Skeletal muscle tissue (tissue), 4 donors: ENCODE measurements around the gene CDK5R1. TPM values are rescaled to one million over a fixed set of nuclear protein-coding genes. Genes with fewer than 3 reads are reported as not detected.

Source experiments
- H3K27ac ChIP-seq: one replicate; pipeline ENCODE4 v1.7.0; 2013; ENCODE audit warnings: mild to moderate bottlenecking, low read depth, low read length, inconsistent platforms
- H3K27me3 ChIP-seq, 3 donors: one replicate each; pipeline ENCODE4 v1.7.0; 2013; ENCODE audit warnings: low read length in 3 of 3; ENCODE audit not compliant: control insufficient read depth in 3 of 3, insufficient read depth in 3 of 3
- H3K36me3 ChIP-seq, 3 donors: one replicate each; pipeline ENCODE4 v1.7.0; 2013; ENCODE audit warnings: low read length in 3 of 3; ENCODE audit not compliant: control insufficient read depth in 3 of 3, insufficient read depth in 3 of 3
- H3K4me1 ChIP-seq, 3 donors: one replicate each; pipeline ENCODE4 v1.7.0; 2013; ENCODE audit warnings: low read length in 3 of 3, mild to moderate bottlenecking in 3 of 3; ENCODE audit not compliant: control insufficient read depth in 3 of 3, insufficient read depth in 3 of 3
- H3K4me3 ChIP-seq, 3 donors: one replicate each; pipeline ENCODE4 v1.7.0; 2013; ENCODE audit warnings: low read length in 3 of 3
- H3K9ac ChIP-seq, 3 donors: one replicate each; pipeline ENCODE4 v1.7.0; 2013; ENCODE audit warnings: low read length in 3 of 3, mild to moderate bottlenecking in 3 of 3, moderate library complexity in 2 of 3, low read depth in 1 of 3
- H3K9me3 ChIP-seq, 3 donors: one replicate each; pipeline ENCODE4 v1.7.0; 2013; ENCODE audit warnings: low read length in 3 of 3; ENCODE audit not compliant: control insufficient read depth in 3 of 3
- total RNA-seq: library from RNA; depleted of rRNA; stranded (reverse); fragments of >200 nt; gene quantifications from one replicate; pipeline ENCODE4 v1.2.3, GENCODE V29; 2014
- donor health status: Osteomylitis.

Gene CDK5R1
- total RNA-seq, 1 donor from 2014 or later, result 6.3 TPM

GRCh38 chr17:32483451-32484019 lies 3.3 kb upstream of the CDK5R1 start:
- Histone ChIP-seq H3K4me3 (no peak overlapping the region), H3K9ac (peak overlapping the region in 1 of 3 donors; percentile 45), H3K4me1 (peaks cover 27 to 32% (median 29%) of the 10 kb centered on the region in 3 donors), H3K36me3 (peaks cover 31 to 43% (median 38%) of the 10 kb centered on the region in 3 donors), H3K27me3 (no peaks in the 10 kb centered on the region), H3K27ac (peak overlapping the region; percentile 43), H3K9me3 (no peaks in the 10 kb centered on the region)

GRCh38 chr17:32484041-32484461 lies 2.7 kb upstream of the CDK5R1 start:
- Histone ChIP-seq H3K27ac (peak overlapping the region; percentile 23), H3K4me3 (no peak overlapping the region), H3K9ac (peak overlapping the region in 1 of 3 donors; percentile 47), H3K27me3 (no peaks in the 10 kb centered on the region), H3K36me3 (peaks cover 30 to 37% (median 34%) of the 10 kb centered on the region in 3 donors), H3K9me3 (no peaks in the 10 kb centered on the region), H3K4me1 (peaks cover 27 to 32% (median 29%) of the 10 kb centered on the region in 3 donors)

- peaks cover 27 to 31% (median 29%) of the 10 kb centered on the region in 3 donors for H3K4me1 ChIP-seq
- H3K27ac ChIP-seq, result no peak overlapping the region
Measured at GRCh38 chr17:32484628-32485027, 2.2 kb upstream of the CDK5R1 start.

GRCh38 chr17:32485261-32486110 lies 1.3 kb upstream of the CDK5R1 start:
- peak overlapping the region; percentile 78 for H3K27ac ChIP-seq
- H3K27me3 ChIP-seq, result no peaks in the 10 kb centered on the region
- peak overlapping the region; percentile 35 to 67 (median 65) for H3K4me3 ChIP-seq
- H3K4me1 ChIP-seq, result peaks cover 27 to 35% (median 29%) of the 10 kb centered on the region in 3 donors
- H3K36me3 ChIP-seq, result peaks cover 19 to 29% (median 20%) of the 10 kb centered on the region in 3 donors
- H3K9ac ChIP-seq, result peak overlapping the region in 2 of 3 donors; percentile 65 to 68
- H3K9me3 ChIP-seq, result no peaks in the 10 kb centered on the region

More at GRCh38 chr17:32484628-32485027, 2.2 kb upstream of the CDK5R1 start:
- Histone ChIP-seq H3K9me3 (no peaks in the 10 kb centered on the region), H3K27me3 (no peaks in the 10 kb centered on the region), H3K9ac (no peak overlapping the region), H3K4me3 (no peak overlapping the region), H3K36me3 (peaks cover 25 to 32% (median 29%) of the 10 kb centered on the region in 3 donors)

DNA sequence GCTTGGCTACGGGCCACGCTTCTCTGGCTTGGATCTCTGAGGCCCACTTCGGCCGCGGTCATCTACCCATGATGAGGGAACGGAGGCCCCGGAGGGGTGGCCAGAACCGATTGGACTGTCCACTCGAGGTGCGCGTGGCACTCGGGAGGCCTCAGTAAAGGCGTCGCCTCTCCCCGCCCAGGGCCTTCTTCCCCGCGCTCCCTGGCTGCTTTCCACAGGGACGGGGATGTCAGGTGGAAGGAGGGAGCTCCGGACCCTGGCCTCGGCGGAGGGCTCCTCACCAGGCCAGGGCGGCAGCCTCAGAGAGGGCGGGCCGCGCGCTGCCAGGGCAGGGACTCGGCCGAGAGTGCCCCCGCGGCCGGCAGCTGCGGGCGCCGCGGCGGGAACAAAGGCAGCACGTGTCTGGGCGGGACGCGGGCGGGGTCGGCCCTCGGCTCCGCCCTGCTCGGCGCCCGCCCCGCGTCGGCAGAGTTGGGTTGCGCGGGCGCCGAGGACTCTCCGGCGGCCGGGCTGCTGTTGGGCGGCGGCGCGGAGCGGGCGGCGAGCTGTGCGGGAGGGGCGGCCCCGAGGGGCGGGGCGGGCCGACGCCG lies 587 bp upstream of the CDK5R1 start:
- Histone ChIP-seq H3K27me3 (no peaks in the 10 kb centered on the region), H3K9me3 (no peaks in the 10 kb centered on the region), H3K4me1 (peaks cover 27 to 35% (median 29%) of the 10 kb centered on the region in 3 donors), H3K9ac (peak overlapping the region in 2 of 3 donors; percentile 65 to 68), H3K36me3 (peaks cover 13 to 22% (median 14%) of the 10 kb centered on the region in 3 donors), H3K27ac (peak overlapping the region; percentile 78), H3K4me3 (peak overlapping the region; percentile 35 to 69 (median 65))

DNA sequence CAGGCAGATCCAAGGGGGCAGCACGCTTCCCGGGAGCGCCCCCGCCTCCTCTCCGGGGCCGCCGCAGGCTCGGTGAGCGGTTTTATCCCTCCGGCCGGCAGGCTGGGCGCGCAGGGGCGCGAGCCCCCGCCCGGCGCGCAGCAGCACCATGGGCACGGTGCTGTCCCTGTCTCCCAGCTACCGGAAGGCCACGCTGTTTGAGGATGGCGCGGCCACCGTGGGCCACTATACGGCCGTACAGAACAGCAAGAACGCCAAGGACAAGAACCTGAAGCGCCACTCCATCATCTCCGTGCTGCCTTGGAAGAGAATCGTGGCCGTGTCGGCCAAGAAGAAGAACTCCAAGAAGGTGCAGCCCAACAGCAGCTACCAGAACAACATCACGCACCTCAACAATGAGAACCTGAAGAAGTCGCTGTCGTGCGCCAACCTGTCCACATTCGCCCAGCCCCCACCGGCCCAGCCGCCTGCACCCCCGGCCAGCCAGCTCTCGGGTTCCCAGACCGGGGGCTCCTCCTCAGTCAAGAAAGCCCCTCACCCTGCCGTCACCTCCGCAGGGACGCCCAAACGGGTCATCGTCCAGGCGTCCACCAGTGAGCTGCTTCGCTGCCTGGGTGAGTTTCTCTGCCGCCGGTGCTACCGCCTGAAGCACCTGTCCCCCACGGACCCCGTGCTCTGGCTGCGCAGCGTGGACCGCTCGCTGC lies 832 bp downstream of the CDK5R1 start:
- no peak overlapping the region for H3K27ac ChIP-seq
- H3K4me1 ChIP-seq, result peaks cover 29 to 35% (median 33%) of the 10 kb centered on the region in 3 donors
- H3K4me3 ChIP-seq, result peak overlapping the region; percentile 63 to 68 (median 68)

GRCh38 chr17:32488177-32488542 lies 1.4 kb downstream of the CDK5R1 start:
- H3K9ac ChIP-seq, result no peak overlapping the region
- H3K4me3 ChIP-seq, result peak overlapping the region in 2 of 3 donors; percentile 6 to 68
- no peaks in the 10 kb centered on the region for H3K27me3 ChIP-seq
- no peak overlapping the region for H3K27ac ChIP-seq
- H3K4me1 ChIP-seq, result peaks cover 25 to 38% (median 33%) of the 10 kb centered on the region in 3 donors
- peaks cover 0 to 11% (median 5%) of the 10 kb centered on the region in 3 donors for H3K36me3 ChIP-seq
- no peaks in the 10 kb centered on the region for H3K9me3 ChIP-seq

More for the DNA sequence above, 832 bp downstream of the CDK5R1 start:
- H3K36me3 ChIP-seq, result peaks cover 3 to 11% (median 5%) of the 10 kb centered on the region in 3 donors
- no peaks in the 10 kb centered on the region for H3K9me3 ChIP-seq
- H3K27me3 ChIP-seq, result no peaks in the 10 kb centered on the region
- peak overlapping the region in 2 of 3 donors; percentile 11 to 74 for H3K9ac ChIP-seq

GRCh38 chr17:32488604-32489180 lies 1.9 kb downstream of the CDK5R1 start:
- Histone ChIP-seq H3K27me3 (no peaks in the 10 kb centered on the region), H3K4me1 (peaks cover 20 to 35% (median 28%) of the 10 kb centered on the region in 3 donors), H3K27ac (no peak overlapping the region), H3K4me3 (no peak overlapping the region), H3K36me3 (peaks cover 0 to 11% (median 7%) of the 10 kb centered on the region in 3 donors), H3K9ac (no peak overlapping the region), H3K9me3 (no peaks in the 10 kb centered on the region)
